Stimulated activated CD8-positive, alpha-beta memory T cell treated with anti-CD3 and anti-CD28 coated beads, Interleukin-7, amount 100 ng/mL, for 48 hours (primary cell): Measurements from ENCODE around the gene AKR7A2.

ENCODE experiments used
- DNase-seq, 2 donors: peaks; one replicate each; pipeline ENCODE4 v3.0.0-alpha.2; 2020; ENCODE audit warnings: low read depth in 1 of 2; ENCODE audit errors: extremely low read depth in 1 of 2

Gene AKR7A2

GRCh38 chr1:19343617-19344350 is 31.8 kb upstream of the AKR7A2 start:
- DNase-seq: no peak

DNA sequence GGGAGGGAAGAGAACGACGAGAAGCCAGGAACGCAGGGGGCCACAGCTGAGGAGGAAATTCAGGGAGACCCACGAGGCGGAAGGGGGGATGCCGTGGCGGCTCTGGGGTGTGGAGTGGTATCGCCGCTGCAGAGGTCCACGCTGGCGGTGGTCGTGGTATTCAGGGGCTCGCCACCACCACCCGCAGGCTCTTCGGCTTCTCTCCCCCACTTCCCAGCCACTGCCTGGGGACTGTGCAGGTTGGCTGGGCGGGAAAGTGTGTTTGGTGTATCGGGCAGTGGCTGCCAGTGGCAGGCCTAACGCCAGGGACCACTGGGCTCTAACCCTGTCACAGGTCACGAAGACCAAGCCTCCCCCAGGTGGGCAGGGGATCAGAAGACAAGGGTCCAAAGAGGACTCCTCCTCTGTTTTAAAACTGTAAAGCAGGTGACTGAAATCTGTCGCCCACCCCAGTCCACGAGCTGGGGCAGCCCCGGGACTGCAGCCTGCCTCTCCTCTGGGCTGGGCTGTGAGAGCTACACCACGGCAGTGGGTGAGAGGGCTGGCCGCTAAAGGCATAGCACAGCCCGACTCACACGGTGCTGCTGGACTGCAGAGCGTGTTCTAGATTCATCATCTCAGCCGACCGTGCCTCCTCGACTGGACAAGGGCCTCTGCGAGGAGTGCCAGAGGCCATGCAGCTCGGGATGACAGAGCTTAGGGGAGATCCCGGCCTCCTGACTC is 31.1 kb upstream of the AKR7A2 start:
- DNase-seq: no peak

GRCh38 chr1:19342062-19342750 is 30.3 kb upstream of the AKR7A2 start:
- DNase-seq: no peak

- DNase-seq: peak; percentile 45 to 70
Measured at GRCh38 chr1:19341201-19342061, 29.5 kb upstream of the AKR7A2 start.

DNA sequence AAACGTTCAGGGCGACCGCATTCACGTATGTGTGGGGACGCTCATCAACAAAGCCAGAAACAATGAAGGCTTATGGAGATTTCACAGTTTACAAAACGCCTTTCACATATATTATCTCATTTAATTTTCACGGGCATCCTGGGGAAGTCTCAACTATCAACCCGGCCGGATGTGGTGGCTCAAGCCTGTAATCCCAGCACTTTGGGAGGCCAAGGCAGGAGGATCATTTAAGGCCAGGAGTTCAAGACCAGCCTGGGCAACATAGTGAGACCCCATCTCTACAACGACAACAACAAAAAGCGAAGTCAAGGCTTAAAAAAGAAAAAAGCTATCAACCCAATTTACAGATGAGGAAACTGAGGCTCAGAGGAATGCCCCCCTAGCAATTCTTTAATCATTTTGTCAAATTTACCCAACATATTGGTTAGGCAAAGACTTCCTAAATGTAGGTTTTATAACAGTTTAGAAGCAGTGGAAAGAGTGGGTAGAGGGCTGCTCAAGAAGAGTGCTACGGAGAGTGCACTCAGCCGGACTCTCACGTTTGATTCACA is 28.5 kb upstream of the AKR7A2 start:
- no peak for DNase-seq

DNA sequence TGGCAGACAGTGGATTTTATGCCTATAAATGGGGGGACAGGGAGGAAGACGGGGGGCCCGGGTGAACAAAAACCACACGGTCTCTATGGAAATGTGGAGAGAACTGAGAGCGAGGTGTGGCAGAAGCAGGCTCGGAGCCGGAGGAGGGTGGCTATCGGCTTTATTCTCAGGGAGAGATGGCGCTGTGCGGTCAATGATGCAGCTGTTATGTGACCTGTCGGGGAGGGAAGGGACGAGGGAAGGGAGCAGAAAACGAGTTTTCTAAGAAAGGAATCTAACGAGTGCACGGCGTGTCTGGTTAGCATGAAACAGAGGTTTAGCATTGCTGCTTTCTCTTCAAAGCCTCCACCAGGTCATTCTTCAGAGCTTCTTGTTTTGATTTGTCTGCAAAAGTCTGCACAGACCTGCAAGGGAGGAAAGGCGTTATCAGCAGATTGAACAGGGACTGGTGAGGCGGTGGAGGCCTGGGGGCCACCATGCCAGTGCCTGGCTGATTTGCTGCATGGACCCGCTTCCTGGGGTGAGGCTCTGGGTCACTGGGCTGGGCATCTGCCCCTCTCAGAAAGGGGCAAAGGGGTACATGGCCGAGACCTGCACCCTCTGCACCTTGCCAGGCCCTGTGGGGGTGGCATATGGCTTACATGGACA is 27.4 kb upstream of the AKR7A2 start:
- DNase-seq: no peak

DNA sequence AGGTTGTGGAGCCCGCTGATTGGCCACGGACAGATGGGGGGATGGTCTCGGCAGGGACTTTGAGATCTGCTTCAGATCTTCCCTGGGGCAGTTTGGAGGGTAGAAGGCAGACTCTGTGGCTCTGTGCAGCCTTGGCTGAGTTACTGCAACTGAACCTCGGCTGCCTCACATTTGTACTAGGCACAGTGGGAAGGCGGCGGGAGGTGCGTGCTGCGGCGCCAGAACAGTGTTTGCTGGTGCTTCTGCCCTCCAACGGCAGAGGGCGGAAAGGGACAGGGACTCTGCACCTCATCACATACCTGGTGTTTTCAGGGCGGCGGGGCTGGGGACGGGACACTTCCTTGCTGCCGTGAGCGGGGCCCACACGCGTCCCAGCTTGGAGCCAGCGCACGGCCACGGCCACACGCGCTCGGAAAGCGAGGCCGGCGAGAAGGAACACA is 26.4 kb upstream of the AKR7A2 start:
- no peak for DNase-seq

GRCh38 chr1:19337289-19337688 is 25.3 kb upstream of the AKR7A2 start:
- no peak for DNase-seq

GRCh38 chr1:19336543-19336942 is 24.6 kb upstream of the AKR7A2 start:
- peak; percentile 37 to 80 for DNase-seq

DNA sequence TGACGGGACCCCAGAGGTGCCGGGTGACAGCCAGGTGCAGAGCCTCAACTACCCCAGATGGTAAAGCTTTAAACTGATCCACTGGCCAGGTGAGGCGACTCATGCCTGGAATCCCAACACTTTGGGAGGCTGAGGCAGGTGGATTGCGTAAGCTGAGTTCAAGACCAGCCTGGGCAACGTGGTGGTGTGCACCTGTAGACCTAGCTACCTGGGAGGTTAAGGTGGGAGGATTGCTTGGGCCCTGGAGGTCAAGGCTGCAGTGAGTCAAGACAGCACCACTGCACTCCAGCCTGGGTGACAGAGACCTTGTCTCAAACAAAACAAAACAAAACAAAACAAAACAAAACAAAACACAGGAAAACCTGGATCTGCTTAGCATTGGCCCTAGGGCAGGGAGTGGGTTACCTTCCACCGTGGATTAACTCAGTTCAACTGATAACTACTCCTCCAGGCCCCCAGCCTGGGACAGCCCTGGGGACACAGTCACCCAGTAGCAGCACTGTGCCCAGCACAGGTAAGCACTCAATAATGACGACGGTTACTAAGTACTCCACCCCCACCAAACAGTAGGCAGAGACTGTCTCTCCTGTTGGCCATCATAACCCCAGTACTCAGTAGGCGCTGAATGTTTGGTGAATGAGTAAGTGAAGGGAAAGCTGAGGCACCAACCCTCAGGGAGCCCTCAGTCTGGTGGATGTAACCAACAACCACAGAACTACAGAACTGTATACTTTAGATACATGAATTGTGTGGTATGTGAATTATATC is 21.8 kb upstream of the AKR7A2 start:
- DNase-seq: no peak

DNA sequence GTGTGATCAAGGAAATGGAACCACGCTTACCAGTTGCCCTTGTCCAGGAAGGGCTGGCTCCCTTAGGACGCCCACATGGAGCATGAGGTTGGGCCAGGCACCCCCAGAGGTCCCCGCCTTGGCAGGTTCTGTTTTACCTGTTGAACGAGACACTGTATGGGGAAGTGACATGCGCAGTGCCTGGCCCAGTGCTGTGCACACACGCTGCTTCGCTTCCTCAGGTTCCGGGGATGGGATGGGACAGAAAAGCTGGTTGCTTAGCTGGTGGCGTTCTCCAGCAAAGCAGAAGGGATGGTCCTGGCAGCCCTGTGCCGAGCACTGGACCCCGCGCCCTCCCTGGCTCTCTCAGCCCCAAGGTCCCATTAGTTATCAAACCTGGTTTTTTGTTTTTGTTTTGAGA is 20.9 kb upstream of the AKR7A2 start:
- no peak for DNase-seq

DNA sequence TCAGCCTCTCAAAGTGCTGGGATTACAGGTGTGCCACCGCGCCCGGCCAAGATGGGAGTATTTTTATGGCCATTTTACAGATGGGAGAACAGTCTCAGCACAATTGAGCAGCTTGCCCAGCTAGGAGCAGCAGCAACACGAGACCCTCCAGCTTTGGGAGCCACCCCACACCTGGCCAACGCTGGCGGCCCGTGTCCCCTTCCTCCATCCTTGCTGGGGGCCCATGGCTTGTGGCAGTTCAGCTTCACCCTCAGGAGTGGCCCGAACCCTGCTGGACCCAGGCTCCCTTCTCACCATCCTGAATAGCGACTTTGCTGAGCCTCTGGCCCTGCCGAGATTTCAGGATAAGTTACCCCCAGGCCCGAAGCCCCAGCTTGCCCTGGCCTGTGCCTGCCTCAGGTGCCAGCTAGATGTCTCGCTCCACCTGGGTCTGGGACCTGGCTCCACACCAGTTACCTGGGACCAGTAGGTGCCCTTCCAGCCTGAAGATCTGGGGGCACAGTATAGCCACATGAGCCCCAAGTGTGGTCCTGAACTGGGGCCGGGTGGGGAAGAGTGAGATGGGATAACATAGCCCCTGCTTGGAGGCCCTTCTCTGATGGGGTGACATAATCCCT is 19.4 kb upstream of the AKR7A2 start:
- no peak for DNase-seq

- no peak for DNase-seq
Measured at GRCh38 chr1:19330449-19331135, 18.6 kb upstream of the AKR7A2 start.

DNA sequence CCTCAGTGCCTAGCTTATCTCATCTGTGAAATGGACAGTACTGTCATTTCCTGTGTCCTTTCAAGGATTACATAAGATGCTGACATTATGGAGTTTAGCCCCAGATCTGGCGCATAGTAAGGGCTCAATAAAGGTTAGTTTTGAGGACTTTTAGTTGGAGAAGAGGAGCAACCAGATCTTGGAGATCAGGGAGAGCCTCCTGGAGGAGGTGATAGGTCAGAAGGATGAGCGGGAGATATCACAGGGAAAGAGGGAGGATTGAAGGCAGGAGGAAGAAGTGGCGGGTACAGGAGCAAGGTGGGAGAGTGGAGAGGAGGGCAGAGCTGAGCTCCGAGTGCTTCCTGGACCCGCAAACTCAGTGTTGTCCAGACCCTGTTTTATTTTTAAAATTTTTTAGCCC is 17.7 kb upstream of the AKR7A2 start:
- no peak for DNase-seq

- no peak for DNase-seq
Measured at GRCh38 chr1:19329188-19329587, 17.2 kb upstream of the AKR7A2 start.

DNA sequence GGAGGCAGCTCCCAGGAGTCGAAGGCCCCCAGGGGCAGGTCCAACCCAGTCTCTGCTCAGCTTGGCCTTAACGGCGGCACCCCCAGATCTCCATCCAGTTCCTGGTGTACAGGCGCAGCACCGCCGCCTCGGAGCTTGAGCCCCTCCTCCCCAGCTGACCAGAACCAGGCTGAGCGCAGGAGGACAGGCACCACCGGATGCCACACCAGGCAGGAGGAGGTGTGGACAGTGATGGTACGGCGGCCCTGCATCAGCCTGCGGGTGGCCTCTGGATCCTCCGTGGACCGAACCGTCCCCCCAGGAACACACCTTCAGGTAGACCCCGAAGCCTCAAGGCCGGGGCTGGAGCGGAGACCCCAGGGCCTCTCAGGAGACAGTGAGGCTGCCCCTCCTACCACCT is 16.5 kb upstream of the AKR7A2 start:
- no peak for DNase-seq

GRCh38 chr1:19327736-19328135 is 15.8 kb upstream of the AKR7A2 start:
- no peak for DNase-seq

DNA sequence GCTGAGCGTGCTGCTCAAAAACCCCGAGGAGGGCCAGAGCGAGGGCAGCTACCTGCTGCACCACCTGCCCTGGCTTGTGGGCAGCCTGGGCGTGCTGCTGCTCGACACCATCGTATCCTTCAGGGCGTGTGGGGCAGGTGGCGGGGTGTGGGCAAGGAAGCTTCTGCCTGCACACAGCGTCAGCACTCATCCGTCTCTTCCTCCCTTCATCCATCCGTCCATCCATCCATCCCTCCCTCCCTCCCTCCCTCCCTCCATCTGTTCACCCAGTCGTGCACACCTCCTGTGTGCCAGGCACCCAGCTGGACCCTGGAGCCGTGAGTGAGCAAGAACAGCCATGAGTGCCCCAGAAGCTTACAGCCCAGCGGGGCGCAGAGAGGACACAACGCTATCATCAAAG is 15.4 kb upstream of the AKR7A2 start:
- no peak for DNase-seq

GRCh38 chr1:19326748-19327065 is 14.8 kb upstream of the AKR7A2 start:
- no peak for DNase-seq
